Testis (tissue), 3 donors: ENCODE results near the gene SCFD2. TPM values are rescaled to one million over a fixed set of nuclear protein-coding genes. Genes with fewer than 3 reads are reported as not detected.

Experiments
- DNase-seq: peaks from one replicate; pipeline ENCODE4 v3.0.0-alpha.2; 2019
- H3K27ac ChIP-seq, 2 donors: fragments of 200-600 bp; sonication (generic); one replicate each; pipeline ENCODE4 v1.5.1; 2019
- H3K27me3 ChIP-seq: fragments of 200-600 bp; sonication (generic); one replicate; pipeline ENCODE4 v1.5.1; 2019
- H3K36me3 ChIP-seq: fragments of 200-600 bp; sonication (generic); one replicate; pipeline ENCODE4 v1.5.1; 2017; ENCODE audit warnings: low read depth; ENCODE audit errors: missing control alignments
- H3K4me1 ChIP-seq: fragments of 200-600 bp; sonication (generic); one replicate; pipeline ENCODE4 v1.5.1; 2019
- H3K4me3 ChIP-seq, 2 donors: fragments of 200-600 bp; sonication (generic); one replicate each; pipeline ENCODE4 v1.5.1; 2017 to 2019
- H3K9me3 ChIP-seq: fragments of 200-600 bp; sonication (generic); one replicate; pipeline ENCODE4 v1.5.1; 2017
- CTCF ChIP-seq, 3 experiments: fragments of 450-650 bp in 2 of 3; fragments of 200-600 bp in 1 of 3; sonication (generic) in 1 of 3; IDR thresholded peaks; one replicate each; pipeline ENCODE4 v1.5.1; 2016 to 2019; ENCODE audit warnings: antibody characterized with exemption in 3 of 3, mild to moderate bottlenecking in 2 of 3, moderate library complexity in 1 of 3
- POLR2A ChIP-seq: fragments of 450-650 bp; IDR thresholded peaks from one replicate; pipeline ENCODE4 v1.6.1; 2017; ENCODE audit warnings: antibody characterized with exemption, mild to moderate bottlenecking, moderate library complexity
- WGBS, 2 donors: methylation state at CpG; one replicate each; pipeline ENCODE4 v1.1.5; 2018; 5-methylcytosine and 5-hydroxymethylcytosine counted together
- intact Hi-C: fragments of 100-400 bp; cut with DNase I; formaldehyde crosslinking; loops from one replicate; pipeline ENCODE4 v1.15.1; 2023; ENCODE audit warnings: low total_unique reads
- polyA plus RNA-seq: library from polyadenylated mRNA; stranded (reverse); fragments of 350-450 nt; fragmentation: Illumina TruSeq; extraction: RNeasy Lipid Tissue Mini Kit (QIAGEN cat#74804); gene quantifications from one replicate; pipeline ENCODE4 v1.2.3, GENCODE V29; 2014; ENCODE audit warnings: low read depth, low replicate concordance; ENCODE audit not compliant: insufficient read depth
- total RNA-seq, 2 donors: library from RNA; depleted of rRNA; stranded (reverse); fragments of >200 nt; gene quantifications; one replicate each; pipeline ENCODE4 v1.2.3, GENCODE V29; 2016

The SCFD2 gene
- total and polyA plus RNA-seq, 3 donors from 2014 or later = 6.0 to 24.5 (median 21.3) TPM

DNA sequence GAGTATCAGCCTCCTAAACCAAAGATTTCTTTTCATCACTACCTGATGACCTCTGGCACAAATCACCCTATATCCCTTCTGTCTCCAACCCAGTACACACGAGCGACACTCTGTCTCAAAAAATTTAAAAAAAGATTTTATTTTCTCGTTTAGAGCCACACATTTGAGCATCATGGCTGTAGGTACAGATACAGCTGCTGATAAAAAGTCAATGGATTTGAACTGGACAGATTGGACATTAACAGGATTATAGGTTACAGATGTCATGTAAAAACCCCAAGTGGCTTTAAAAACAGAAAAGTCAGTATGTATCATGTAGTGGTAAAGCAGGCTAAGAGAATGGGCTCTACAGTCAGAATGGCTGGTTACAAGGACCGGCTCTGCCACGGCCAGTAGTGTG, 171.1 kb downstream of the SCFD2 start:
- H3K36me3 ChIP-seq = no peaks in the 10 kb centered on the region
- WGBS, 2 donors = 83 to 86% methylated on average over 5 of the region's 5 CpGs
- H3K9me3 ChIP-seq = no peaks in the 10 kb centered on the region
- intact Hi-C loops = no loop called here
- TF ChIP-seq POLR2A (no peak), CTCF (IDR thresholded peaks at IDR 0.05) (no peak)
- no peak for DNase-seq
- no peaks in the 10 kb centered on the region for H3K27me3 ChIP-seq
- H3K4me3 ChIP-seq = no peak overlapping the region
- H3K27ac ChIP-seq = no peak overlapping the region
- no peaks in the 10 kb centered on the region for H3K4me1 ChIP-seq

- Histone ChIP-seq H3K27ac (no peak overlapping the region), H3K27me3 (no peaks in the 10 kb centered on the region), H3K4me3 (no peak overlapping the region), H3K36me3 (no peaks in the 10 kb centered on the region), H3K9me3 (no peaks in the 10 kb centered on the region), H3K4me1 (no peaks in the 10 kb centered on the region)
- 66 to 76% methylated on average over 1 of the region's 1 CpG for WGBS, 2 donors
- intact Hi-C loops = no loop called here
- DNase-seq = no peak
- no peak for TF ChIP-seq POLR2A
- TF ChIP-seq CTCF (IDR thresholded peaks at IDR 0.05) = no peak
These were observed 172.8 kb downstream of the SCFD2 start for GRCh38 chr4:53193111-53193510.

DNA sequence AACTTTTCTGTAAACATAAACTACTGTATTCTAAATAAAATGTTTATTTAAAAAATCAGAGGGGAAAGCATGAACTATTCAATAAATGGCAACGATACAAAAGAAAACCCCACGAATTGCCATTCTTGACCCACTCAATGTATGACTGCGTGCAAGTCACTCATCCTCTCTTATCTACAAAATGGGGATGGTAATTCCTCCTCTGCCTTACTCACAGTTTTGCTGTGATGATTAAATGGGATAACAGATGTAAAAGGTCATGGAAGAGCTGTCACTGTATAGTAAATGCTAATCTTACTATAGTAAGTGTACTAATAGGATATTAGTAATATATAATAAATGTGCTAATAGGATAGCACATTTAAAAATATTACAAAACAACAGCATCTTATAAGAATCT, 173.4 kb downstream of the SCFD2 start:
- Histone ChIP-seq H3K4me3 (no peak overlapping the region), H3K27ac (no peak overlapping the region), H3K36me3 (no peaks in the 10 kb centered on the region), H3K9me3 (no peaks in the 10 kb centered on the region), H3K27me3 (no peaks in the 10 kb centered on the region), H3K4me1 (no peaks in the 10 kb centered on the region)
- intact Hi-C loops = no loop called here
- TF ChIP-seq CTCF (IDR thresholded peaks at IDR 0.05) = no peak
- TF ChIP-seq POLR2A = no peak
- DNase-seq = no peak
- WGBS, 2 donors = 88 to 95% methylated on average over 3 of the region's 3 CpGs

DNA sequence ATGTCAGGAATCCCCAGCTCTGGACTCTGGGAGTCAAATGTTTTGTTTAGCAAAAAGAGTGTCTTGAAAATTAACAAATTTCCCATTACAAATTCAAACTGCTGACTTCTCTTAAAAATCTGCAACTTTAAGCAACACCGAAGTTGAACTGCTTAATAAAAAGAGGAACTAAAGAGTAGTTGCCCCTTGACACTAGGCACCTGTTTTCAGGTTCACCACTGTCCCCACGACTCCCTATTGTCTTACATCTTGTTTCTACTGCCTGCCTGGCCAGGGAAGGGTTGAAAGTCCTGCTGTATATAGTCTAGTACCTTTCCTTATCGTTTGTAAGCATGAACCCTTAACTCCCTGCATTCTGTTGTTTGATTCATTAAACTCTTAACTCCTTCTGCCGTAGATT, 173.9 kb downstream of the SCFD2 start:
- Histone ChIP-seq H3K9me3 (no peaks in the 10 kb centered on the region), H3K36me3 (no peaks in the 10 kb centered on the region), H3K27me3 (no peaks in the 10 kb centered on the region), H3K27ac (no peak overlapping the region), H3K4me3 (no peak overlapping the region), H3K4me1 (no peaks in the 10 kb centered on the region)
- TF ChIP-seq POLR2A (no peak), CTCF (IDR thresholded peaks at IDR 0.05) (no peak)
- 76 to 80% methylated on average over 4 of the region's 4 CpGs for WGBS, 2 donors
- DNase-seq = no peak
- intact Hi-C loops = no loop called here

DNA sequence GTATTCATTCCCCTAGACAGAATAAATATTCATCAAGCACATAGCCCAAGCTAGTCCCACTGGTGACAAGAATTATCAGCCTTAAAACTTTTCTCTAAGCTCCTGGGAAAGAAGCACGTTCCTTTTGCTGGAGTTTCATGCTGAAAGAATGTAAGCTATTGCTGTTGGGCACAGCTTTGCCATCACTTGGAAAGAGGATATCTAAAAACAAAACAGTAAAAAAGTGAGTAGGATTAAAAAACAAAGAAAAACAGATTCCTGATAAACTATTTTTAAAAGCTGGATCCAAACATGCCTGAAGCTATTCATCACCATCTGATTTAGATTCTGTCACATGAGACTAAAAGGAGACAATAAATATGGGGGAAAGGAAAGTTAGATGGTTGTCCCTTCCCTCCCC, 176.8 kb downstream of the SCFD2 start:
- intact Hi-C loops = no loop called here
- Histone ChIP-seq H3K4me1 (peaks cover 6% of the 10 kb centered on the region), H3K9me3 (no peaks in the 10 kb centered on the region), H3K4me3 (no peak overlapping the region), H3K27ac (no peak overlapping the region), H3K27me3 (no peaks in the 10 kb centered on the region), H3K36me3 (no peaks in the 10 kb centered on the region)
- no peak for TF ChIP-seq CTCF (IDR thresholded peaks at IDR 0.05)
- no peak for TF ChIP-seq POLR2A
- no peak for DNase-seq
- whole genome bisulfite sequencing, 2 donors = 77% methylated on average over 1 of the region's 1 CpG
